ENCODE measurements around the gene BLOC1S5. TPM values are rescaled to one million over a fixed set of nuclear protein-coding genes. Genes with fewer than 3 reads are reported as not detected.

The BLOC1S5 gene
- polyA plus RNA-seq, 1 donor (not counting 4 experiments of a cell fraction or from before 2014, with no cell fraction given), result 8.8 TPM

DNA sequence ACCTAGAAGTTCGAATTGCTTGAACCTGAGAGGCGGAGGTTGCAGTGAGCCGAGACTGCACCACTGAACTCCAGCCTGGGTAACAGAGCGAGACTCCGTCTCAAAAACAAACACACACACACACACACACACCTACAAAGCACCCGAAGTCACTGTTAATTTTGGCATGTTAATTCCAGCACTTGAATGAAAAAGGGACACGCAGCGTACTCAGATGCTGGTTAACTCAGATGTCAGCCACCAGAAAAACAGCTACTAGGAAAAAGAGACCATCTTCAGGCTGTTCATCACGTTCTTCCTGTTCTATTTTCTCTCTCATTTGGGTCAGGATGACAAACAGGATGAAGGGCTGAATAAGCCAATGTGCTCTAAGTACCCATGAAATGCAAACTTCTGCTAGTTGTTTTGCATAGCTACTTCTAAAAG lies 46.9 kb downstream of the BLOC1S5 start:
- dilution Hi-C loops (cut with MboI; ENCODE audit: extremely low pct_ligation_motif_present, low sequenced_read_pairs), result no loop called here
- no peak for FAIRE-seq
- Histone ChIP-seq H2AFZ (ENCODE audit: control insufficient read depth, low read length) (no peak overlapping the region), H3K9me3 (ENCODE audit: control insufficient read depth, low read depth, low read length) (no peaks in the 10 kb centered on the region), H3K4me3 (ENCODE audit: control insufficient read depth in 2 of 3, extremely low read depth in 1 of 3, insufficient read depth in 2 of 3, low read depth in 1 of 3, low read length in 3 of 3) (no peak overlapping the region), H3K4me1 (ENCODE audit: control insufficient read depth, extremely low read depth, insufficient read depth, low read length) (no peaks in the 10 kb centered on the region), H3K4me2 (ENCODE audit: control insufficient read depth, extremely low read depth, insufficient read depth, low read depth, low read length) (no peak overlapping the region), H3K9me1 (ENCODE audit: control insufficient read depth, extremely low read depth, insufficient read depth, low read length) (no peaks in the 10 kb centered on the region), H3K36me3 (ENCODE audit: control insufficient read depth in 2 of 2, extremely low read depth in 1 of 2, insufficient read depth in 2 of 2, low read length in 2 of 2) (peaks cover 0 to 4% of the 10 kb centered on the region in 2 experiments), H3K27ac (ENCODE audit: control insufficient read depth, insufficient read depth, low read length) (no peak overlapping the region), H4K20me1 (ENCODE audit: control insufficient read depth, extremely low read depth, insufficient read depth, low read length) (peaks cover 3% of the 10 kb centered on the region), H3K9ac (ENCODE audit: control insufficient read depth, extremely low read depth, insufficient read depth, low read length) (no peak overlapping the region), H3K27me3 (ENCODE audit: control insufficient read depth, extremely low read depth, insufficient read depth, low read length) (no peaks in the 10 kb centered on the region), H3K79me2 (ENCODE audit: control insufficient read depth, insufficient read depth, low read length) (no peaks in the 10 kb centered on the region)
- no peak for TF ChIP-seq EZH2 (IDR thresholded peaks at IDR 0.05; ENCODE audit: low read length)
- TF ChIP-seq, protein P1, sequence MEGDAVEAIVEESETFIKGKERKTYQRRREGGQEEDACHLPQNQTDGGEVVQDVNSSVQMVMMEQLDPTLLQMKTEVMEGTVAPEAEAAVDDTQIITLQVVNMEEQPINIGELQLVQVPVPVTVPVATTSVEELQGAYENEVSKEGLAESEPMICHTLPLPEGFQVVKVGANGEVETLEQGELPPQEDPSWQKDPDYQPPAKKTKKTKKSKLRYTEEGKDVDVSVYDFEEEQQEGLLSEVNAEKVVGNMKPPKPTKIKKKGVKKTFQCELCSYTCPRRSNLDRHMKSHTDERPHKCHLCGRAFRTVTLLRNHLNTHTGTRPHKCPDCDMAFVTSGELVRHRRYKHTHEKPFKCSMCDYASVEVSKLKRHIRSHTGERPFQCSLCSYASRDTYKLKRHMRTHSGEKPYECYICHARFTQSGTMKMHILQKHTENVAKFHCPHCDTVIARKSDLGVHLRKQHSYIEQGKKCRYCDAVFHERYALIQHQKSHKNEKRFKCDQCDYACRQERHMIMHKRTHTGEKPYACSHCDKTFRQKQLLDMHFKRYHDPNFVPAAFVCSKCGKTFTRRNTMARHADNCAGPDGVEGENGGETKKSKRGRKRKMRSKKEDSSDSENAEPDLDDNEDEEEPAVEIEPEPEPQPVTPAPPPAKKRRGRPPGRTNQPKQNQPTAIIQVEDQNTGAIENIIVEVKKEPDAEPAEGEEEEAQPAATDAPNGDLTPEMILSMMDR (optimal IDR thresholded peaks at IDR 0.05 in 1 of 3, IDR thresholded peaks at IDR 0.05 in 1 of 3, conservative IDR thresholded peaks at IDR 0.05 in 1 of 3; ENCODE audit: extremely low read depth in 1 of 3, insufficient read depth in 2 of 3, low read length in 3 of 3), result no peak
- DNase-seq (ENCODE audit: low read depth, low spot score), result no peak

DNA sequence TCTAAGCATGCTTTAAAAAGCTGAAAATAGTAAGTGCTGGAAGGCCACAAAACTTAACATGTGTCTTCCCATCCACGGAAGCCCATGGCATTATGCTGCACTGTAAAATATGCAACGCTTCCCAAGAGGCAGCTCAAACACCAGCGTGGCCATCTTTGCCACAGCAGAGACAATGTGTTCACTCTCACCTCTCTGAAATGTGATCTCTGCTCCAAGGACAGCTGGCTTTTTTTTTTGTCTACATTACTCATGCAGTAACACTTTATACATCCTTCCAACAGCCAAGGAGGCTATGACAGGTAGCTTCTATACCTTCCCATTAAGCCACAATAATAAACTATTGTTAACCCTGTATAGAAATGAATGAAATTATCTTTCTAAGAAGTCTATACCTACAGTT lies 49.2 kb downstream of the BLOC1S5 start:
- no peak for DNase-seq (ENCODE audit: low read depth, low spot score)
- dilution Hi-C loops (cut with MboI; ENCODE audit: extremely low pct_ligation_motif_present, low sequenced_read_pairs), result no loop called here
- TF ChIP-seq EZH2 (IDR thresholded peaks at IDR 0.05; ENCODE audit: low read length), result no peak
- TF ChIP-seq, protein P1 (optimal IDR thresholded peaks at IDR 0.05 in 1 of 3, IDR thresholded peaks at IDR 0.05 in 1 of 3, conservative IDR thresholded peaks at IDR 0.05 in 1 of 3; ENCODE audit: extremely low read depth in 1 of 3, insufficient read depth in 2 of 3, low read length in 3 of 3), result no peak

More for the DNA sequence above, 49.2 kb downstream of the BLOC1S5 start:
- Histone ChIP-seq H3K79me2 (ENCODE audit: control insufficient read depth, insufficient read depth, low read length) (no peaks in the 10 kb centered on the region), H4K20me1 (ENCODE audit: control insufficient read depth, extremely low read depth, insufficient read depth, low read length) (peaks cover 3% of the 10 kb centered on the region), H3K36me3 (ENCODE audit: control insufficient read depth in 2 of 2, extremely low read depth in 1 of 2, insufficient read depth in 2 of 2, low read length in 2 of 2) (peaks cover 0 to 4% of the 10 kb centered on the region in 2 experiments), H3K4me3 (ENCODE audit: control insufficient read depth in 2 of 3, extremely low read depth in 1 of 3, insufficient read depth in 2 of 3, low read depth in 1 of 3, low read length in 3 of 3) (no peak overlapping the region), H3K27ac (ENCODE audit: control insufficient read depth, insufficient read depth, low read length) (no peak overlapping the region), H3K27me3 (ENCODE audit: control insufficient read depth, extremely low read depth, insufficient read depth, low read length) (no peaks in the 10 kb centered on the region), H3K4me1 (ENCODE audit: control insufficient read depth, extremely low read depth, insufficient read depth, low read length) (no peaks in the 10 kb centered on the region), H2AFZ (ENCODE audit: control insufficient read depth, low read length) (no peak overlapping the region), H3K9me3 (ENCODE audit: control insufficient read depth, low read depth, low read length) (no peaks in the 10 kb centered on the region), H3K9me1 (ENCODE audit: control insufficient read depth, extremely low read depth, insufficient read depth, low read length) (no peaks in the 10 kb centered on the region), H3K4me2 (ENCODE audit: control insufficient read depth, extremely low read depth, insufficient read depth, low read depth, low read length) (no peak overlapping the region), H3K9ac (ENCODE audit: control insufficient read depth, extremely low read depth, insufficient read depth, low read length) (no peak overlapping the region)
- FAIRE-seq, result no peak
